Stimulated activated CD8-positive, alpha-beta memory T cell treated with anti-CD3 and anti-CD28 coated beads, Interleukin-15, amount 100 ng/mL, for 1 hour (primary cell): Measurements from ENCODE around the gene SMG7.

ENCODE experiments used
- DNase-seq: peaks from one replicate; pipeline ENCODE4 v3.0.0-alpha.2; 2020; ENCODE audit warnings: low read depth

SMG7 gene

DNA sequence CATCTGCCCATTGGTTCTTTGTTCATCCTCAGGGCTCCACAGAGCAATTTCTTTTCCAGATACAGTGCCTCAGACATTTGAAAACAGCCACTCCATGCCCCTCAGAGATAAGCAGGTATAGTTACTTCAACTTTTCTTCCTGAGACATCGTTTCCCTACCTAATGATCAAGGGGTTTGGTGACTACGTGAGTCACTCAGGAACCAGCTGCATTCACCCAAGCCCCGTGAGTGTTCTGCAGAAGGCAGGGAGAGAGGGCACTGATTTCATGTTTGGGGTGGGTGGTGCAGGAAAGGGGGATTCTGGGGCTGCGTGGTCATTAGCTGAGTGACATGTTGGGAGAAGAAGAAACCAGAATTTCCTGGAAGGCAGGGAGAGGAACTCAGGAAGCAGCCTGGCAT is 93.0 kb downstream of the SMG7 start:
- DNase-seq: no peak

DNA sequence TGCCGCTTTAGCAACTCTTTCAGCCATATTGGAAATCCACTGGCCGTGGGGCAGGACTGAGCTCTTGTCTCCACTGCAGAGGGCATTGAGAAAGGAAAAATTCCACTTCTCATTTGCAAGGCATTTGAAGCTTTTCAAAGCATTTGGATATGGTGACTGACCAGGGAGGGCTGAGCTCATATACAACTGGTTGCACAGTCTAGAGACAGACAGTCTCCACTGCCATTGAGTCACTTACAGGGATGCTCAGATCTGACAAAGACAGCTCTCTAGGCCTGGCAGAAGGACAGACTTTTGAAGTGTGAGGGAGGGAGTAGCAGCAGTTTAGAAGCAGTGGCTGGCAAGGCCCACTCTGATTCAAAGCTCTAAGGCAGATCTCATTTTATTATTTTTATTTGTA is 93.7 kb downstream of the SMG7 start:
- DNase-seq: no peak

DNA sequence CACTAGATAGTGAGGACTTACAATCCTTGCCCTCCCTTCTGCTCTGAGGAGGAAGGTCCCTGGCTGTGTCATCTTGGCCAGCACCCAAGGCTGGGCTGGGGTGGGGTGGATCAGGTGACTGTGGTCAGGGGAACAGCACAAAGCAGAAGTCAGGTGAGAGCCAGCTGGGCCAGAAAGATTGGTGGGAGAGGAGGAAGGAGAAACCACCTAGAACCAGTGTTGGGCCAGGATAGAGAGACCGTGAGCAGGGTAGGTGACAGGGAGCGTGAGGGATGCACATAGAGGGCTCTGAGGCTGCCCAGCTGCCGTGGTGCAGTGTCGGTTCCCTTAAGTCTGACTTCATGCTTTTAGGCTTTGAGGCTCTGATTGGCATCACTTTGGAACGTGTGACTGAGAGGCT is 95.3 kb downstream of the SMG7 start:
- no peak for DNase-seq

- no peak for DNase-seq
Measured at GRCh38 chr1:183568176-183569021, 96.1 kb downstream of the SMG7 start.

DNA sequence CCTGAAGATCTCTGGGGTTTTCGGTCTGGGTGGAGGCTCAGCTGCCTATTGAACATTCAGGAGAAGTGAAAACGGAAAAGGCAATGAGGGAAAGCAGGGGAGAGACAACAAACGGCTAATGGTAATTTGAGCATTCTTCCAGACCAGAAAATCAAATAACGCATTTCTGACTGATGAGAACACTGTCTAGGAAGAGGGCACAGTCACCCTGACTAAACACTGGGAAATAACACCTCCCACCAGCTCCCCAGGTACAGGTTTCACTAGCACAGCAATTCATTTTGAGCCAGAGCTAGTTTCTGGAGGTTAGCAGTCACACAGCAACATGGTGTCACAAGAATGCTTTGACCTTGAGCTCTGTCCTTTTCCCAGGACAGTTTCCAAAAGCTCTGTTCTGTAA is 96.8 kb downstream of the SMG7 start:
- DNase-seq: no peak

DNA sequence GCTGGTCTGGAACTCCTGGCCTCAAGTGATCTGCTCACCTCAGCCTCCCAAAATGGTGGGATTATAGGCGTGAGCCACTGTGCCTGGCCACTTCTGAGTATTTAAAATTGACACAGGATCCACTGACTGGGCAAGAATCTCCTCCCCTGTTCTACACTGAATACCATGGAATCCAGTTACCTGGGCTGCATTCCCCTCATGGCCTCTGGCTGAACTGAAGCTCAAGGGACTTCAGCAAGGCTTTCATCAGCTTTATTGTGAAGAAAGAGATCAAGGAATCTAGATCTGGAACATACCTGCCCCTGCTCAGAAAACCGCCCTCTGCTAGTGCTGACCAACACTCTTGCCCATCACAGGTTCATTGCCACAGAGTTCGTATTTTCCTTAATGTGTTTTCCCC is 97.5 kb downstream of the SMG7 start:
- DNase-seq: no peak

GRCh38 chr1:183570451-183570850 is 98.2 kb downstream of the SMG7 start:
- no peak for DNase-seq

DNA sequence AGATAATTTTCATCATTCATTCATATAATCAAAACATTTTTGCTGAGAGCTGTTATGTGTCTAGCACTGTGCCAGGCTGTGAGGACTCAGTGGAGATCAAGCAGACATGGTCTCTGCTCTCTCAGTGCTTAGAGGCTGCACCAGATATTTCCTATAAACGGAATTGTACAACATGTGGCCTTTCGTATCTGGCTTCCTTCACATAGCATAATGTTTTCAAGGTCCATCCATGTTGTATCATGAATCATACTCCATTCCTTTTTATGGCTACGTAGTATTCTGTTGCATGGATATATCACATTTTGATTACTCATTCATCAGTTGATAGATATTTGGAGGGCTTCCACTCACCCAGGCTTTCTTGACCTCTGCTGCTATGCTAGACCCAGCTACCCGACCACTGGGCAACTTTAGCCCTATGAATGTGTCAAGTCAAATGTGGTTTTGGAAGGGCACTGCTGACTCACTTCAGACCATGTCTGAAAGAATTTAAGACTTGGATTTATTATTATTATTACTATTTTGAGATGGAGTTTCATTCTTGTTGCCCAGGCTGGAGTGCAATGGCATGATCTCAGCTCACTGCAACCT is 99.5 kb downstream of the SMG7 start:
- DNase-seq: no peak

GRCh38 chr1:183572721-183573120 is 100.4 kb downstream of the SMG7 start:
- DNase-seq: no peak

DNA sequence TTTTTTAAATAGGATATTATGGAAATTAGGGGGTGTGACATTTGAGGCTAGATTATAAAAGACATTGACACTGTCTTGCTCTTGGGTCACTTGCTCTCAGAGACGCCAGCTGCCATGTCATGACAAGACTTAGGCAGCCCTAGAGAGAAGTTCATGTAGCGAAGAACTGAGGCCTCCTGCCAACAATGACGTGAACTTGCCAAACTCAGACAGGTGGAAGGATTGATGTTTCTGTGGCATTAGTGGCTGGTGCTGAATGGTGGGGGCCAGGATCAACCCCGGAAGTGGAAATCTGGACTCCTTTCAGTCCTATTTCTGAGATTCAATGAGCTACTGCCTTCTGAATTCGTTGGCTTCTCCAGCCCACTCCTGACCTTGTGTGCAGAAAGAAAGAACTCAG is 103.3 kb downstream of the SMG7 start:
- DNase-seq: no peak

DNA sequence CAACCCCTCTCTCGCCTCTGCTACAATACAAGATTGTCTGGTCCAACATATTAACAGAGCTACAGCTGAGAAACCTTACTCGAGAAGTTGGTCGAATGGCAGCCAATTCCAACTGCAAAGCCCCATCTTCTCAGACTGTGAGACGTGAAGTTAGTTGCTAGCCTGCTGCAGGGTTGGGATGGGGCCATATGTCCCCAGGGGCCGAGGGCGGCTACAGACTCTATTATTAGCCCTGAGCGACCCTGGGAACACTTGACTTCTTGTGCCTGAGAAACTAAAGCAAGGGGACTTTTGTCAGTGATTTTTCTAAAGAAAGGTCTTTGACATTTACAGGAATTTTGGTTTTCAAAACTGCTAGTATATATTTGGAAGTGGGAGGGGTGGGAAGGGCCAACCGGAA is 104.2 kb downstream of the SMG7 start:
- DNase-seq: no peak

DNA sequence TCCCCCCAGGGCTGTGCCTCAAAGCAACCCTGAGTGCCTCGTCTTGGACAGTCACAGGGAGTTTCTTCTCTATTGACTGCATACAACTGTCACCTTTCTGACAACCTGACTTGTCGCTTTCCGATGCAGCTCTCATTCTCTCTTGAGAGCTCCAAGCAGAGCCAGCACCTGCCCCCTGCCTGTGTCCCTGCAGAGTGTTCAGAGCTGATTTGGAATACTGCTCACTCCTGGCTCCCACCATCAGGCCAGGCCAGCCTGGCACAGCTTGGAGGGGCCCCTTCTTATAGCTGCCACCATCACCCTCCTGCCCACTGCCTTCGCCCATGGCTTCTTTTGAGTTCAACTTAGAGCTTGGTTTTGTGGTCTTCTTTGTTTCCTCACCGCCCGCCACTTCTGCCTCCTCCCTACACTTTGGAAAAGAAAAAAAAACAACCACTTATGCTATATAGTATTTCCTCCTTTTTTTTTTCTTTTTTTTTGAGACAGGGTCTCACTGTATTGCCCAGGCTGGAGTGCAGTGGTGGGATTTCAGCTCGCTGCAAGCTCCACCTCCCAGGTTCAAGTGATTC is 105.7 kb downstream of the SMG7 start:
- DNase-seq: no peak

GRCh38 chr1:183578856-183579255 is 106.6 kb downstream of the SMG7 start:
- DNase-seq: no peak

GRCh38 chr1:183580281-183580682 is 108.0 kb downstream of the SMG7 start:
- DNase-seq: no peak

DNA sequence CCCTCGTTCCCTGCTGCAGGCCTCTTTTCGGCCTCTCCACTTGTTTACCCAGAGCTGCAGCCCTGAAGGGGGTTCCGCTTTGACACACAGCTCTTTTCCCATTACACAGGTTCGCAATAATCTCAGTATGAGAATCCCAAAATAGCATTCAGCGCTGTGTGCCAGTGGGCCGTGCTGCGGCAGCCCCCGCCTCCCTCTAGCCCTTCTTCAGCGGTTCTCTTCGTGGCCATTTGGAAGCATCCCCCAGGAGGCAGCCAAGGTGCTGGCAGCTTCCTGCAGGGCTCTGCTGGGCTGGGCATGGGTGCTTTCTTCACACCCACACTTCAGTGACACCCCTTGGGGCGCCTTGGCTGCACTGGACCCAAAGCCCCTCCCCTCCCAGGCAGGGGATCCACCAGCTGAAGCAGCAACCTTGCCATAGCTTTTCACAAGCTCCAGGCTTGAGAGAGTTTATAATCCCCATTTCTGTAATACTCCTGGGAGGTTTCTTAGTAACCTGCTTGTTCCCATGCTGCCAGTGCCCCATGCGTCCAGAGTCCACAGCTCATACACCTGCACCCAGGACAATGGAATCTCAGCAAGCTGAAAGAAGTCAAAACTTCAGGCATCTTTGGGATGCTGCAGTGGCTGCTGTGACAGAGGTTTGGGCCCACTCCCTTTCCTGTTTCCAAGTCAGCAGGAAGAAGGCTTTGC is 109.9 kb downstream of the SMG7 start:
- DNase-seq: no peak

- DNase-seq: no peak
Measured at GRCh38 chr1:183583466-183583865, 111.2 kb downstream of the SMG7 start.

- DNase-seq: no peak
Measured at GRCh38 chr1:183584147-183584546, 111.8 kb downstream of the SMG7 start.

DNA sequence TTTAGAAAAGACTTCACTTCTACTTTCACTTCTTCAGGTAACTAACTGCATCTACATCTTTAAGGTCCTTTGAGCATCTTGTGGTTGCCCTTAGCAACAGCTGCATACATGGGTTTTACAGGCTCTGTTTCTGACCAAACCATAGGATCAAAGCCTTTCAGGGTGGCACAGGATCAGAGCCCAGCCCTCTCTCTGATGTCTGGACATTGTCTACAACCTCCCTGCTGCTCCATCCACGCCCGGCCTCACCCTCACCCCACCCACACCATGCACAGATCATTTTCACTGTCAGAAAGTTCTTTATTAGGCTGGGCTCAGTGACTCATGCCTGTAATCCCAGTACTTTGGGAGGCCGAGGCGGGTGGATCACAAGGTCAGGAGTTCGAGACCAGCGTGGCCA is 112.7 kb downstream of the SMG7 start:
- no peak for DNase-seq

GRCh38 chr1:183586455-183586854 is 114.2 kb downstream of the SMG7 start:
- DNase-seq: no peak

DNA sequence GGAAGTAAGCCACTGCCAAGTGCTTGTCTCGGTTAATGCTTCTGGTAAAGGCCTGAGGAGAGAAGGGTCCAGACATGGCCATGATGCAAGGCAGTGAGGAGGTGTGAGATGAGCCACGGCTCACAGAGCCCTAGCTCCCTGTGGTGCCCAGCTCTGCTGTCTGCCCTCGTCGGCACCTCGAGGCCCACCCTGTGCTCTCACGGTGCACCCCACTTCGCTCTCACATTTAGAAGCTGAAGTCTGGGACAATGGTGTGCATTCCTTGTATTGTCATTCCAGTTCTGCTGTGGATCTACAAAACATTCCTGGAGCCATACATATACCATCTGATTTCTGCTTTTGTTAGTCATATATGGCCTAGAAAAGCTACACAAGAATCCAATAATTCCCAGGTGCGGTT is 114.6 kb downstream of the SMG7 start:
- no peak for DNase-seq

DNA sequence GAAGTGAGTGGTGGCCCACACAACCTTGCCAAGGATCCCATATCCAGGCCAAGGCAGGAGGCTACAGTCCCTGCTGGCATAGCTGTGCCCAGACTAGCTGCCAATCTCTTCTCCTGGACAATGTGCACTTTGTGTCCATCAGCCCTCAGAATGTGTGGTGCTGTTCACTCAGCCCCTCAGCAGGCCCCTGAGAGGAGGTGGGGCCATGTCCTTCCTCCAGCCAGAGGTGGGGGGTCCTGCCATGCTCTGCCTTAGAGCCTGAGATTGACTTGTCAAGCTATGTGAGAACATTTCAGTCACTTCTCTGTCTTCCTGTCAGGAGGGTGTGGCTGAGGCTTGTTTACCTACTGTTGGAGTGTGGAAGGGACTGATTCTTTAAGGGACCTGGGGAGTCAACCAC is 116.5 kb downstream of the SMG7 start:
- no peak for DNase-seq

DNA sequence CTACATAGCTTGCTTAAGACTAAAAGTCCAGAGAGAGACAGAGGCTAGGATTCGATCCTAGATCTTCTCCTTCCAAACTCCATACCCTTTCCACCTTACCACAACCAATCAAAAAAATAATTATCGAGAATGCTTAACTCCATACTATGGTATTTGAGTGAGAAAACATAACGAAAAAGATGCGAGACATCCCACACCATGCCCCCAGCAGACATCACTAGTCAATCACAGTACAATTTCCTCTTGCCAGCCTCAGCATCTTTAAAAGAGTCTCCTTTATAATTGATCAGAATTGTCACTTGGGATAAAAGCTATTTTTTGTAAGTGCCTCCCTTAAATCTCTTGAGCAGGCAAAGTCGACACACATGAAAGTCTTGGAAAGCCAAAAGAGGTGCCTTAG is 117.1 kb downstream of the SMG7 start:
- DNase-seq: no peak

DNA sequence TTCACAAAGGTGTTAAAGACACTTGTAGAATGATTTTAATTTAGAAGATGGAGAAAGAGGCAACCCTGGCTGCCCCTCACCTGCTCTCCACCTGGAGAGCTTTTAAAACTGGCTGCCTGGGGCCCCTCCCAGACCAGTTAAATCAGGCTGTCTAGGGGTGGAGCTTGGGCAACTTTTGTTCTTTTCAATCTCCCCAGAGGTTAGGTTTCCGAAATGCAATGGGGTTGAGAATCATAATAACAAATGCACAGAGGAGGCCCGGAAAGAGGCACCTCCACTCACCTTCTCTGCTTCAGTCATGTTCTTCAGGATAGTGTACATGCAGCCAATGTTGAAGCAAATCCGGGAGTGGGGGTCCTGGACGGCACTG is 117.6 kb downstream of the SMG7 start:
- no peak for DNase-seq
